ENCODE measurements around the gene FBN1. TPM values are rescaled to one million over a fixed set of nuclear protein-coding genes. Genes with fewer than 3 reads are reported as not detected.

Gene FBN1
- polyA plus RNA-seq, 2 of the 4 experiments (the other 2 are of a cell fraction), result 6.3 to 9.4 TPM

GRCh38 chr15:48574187-48574586 lies 71.3 kb downstream of the FBN1 start:
- no peak for FAIRE-seq
- H3K27ac ChIP-seq, result no peak overlapping the region
- POLR2A ChIA-PET, result no interaction called here

DNA sequence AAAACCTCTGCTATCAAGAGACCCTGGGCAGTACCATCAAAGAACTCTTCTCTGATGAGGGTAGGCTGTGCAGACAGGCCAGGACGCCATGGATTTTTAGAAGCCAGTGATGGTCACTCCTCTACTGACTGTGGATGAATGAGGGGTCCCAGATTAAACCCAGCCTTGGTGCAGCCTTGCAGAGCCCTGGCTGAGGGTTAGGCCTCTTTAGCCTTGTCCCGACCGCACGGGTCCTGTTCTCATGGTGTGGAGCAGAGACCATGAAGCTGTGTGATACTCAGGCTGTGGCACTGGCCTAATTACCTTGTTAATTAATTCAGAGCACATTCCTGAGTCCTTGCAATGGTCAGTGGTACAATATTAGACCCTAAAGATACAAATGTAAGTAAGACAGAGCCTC lies 71.7 kb downstream of the FBN1 start:
- 83% methylated on average over 4 of the region's 4 CpGs for WGBS (ENCODE audit: missing lambda C conversion rate)
- DNase-seq (ENCODE audit: low read depth in 1 of 2, low spot score in 1 of 2), result no peak
- Histone ChIP-seq H3K9me3 (no peaks in the 10 kb centered on the region), H3K4me1 (no peaks in the 10 kb centered on the region), H3K27ac (no peak overlapping the region), H3K4me3 (no peak overlapping the region), H3K4me2 (no peak overlapping the region)
- CTCF ChIA-PET, result no interaction called here
- FAIRE-seq, result no peak
- POLR2A ChIA-PET, result no interaction called here
- no peak for ATAC-seq
- TF ChIP-seq, protein P1, sequence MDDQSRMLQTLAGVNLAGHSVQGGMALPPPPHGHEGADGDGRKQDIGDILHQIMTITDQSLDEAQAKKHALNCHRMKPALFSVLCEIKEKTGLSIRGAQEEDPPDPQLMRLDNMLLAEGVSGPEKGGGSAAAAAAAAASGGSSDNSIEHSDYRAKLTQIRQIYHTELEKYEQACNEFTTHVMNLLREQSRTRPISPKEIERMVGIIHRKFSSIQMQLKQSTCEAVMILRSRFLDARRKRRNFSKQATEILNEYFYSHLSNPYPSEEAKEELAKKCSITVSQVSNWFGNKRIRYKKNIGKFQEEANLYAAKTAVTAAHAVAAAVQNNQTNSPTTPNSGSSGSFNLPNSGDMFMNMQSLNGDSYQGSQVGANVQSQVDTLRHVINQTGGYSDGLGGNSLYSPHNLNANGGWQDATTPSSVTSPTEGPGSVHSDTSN (IDR thresholded peaks at IDR 0.05), result no peak
- TF ChIP-seq SMC3 (IDR thresholded peaks at IDR 0.05), result no peak
- no peak for TF ChIP-seq MYC (IDR thresholded peaks at IDR 0.05; ENCODE audit: borderline replicate concordance, low read length)
- TF ChIP-seq ZC3H11A (IDR thresholded peaks at IDR 0.05), result no peak
- no peak for TF ChIP-seq KDM5A (IDR thresholded peaks at IDR 0.05)
- no peak for TF ChIP-seq FOSB (CRISPR knock-in tag; IDR thresholded peaks at IDR 0.05)
- TF ChIP-seq REST (IDR thresholded peaks at IDR 0.05), result no peak
- no peak for TF ChIP-seq POLR2A (IDR thresholded peaks at IDR 0.05; ENCODE audit: low read length)
- TF ChIP-seq RNF2 (IDR thresholded peaks at IDR 0.05; ENCODE audit: borderline replicate concordance, low read depth), result no peak
- TF ChIP-seq CEBPB (IDR thresholded peaks at IDR 0.05), result no peak
- no peak for TF ChIP-seq MAZ (IDR thresholded peaks at IDR 0.05; ENCODE audit: borderline replicate concordance, low read depth, low read length)
- no peak for TF ChIP-seq PHF8 (IDR thresholded peaks at IDR 0.05; ENCODE audit: borderline replicate concordance, low read depth)
- no peak for TF ChIP-seq CHD2 (IDR thresholded peaks at IDR 0.05; ENCODE audit: low read length, partially characterized antibody)
- no peak for TF ChIP-seq ELK1 (IDR thresholded peaks at IDR 0.05; ENCODE audit: low read depth, low read length)
- TF ChIP-seq NPAS2 (CRISPR knock-in tag; IDR thresholded peaks at IDR 0.05; ENCODE audit: borderline replicate concordance), result no peak
- no peak for TF ChIP-seq ATOH8 (CRISPR knock-in tag; IDR thresholded peaks at IDR 0.05; ENCODE audit: low read depth)
- no peak for TF ChIP-seq KDM1A (IDR thresholded peaks at IDR 0.05; ENCODE audit: low read depth)
- TF ChIP-seq JUN (IDR thresholded peaks at IDR 0.05), result no peak
- TF ChIP-seq NFE2L2 (conservative IDR thresholded peaks at IDR 0.05; ENCODE audit: low read length), result no peak

More at GRCh38 chr15:48574187-48574586, 71.3 kb downstream of the FBN1 start:
- TF ChIP-seq MAX (IDR thresholded peaks at IDR 0.05) (no peak), GATA3 (IDR thresholded peaks at IDR 0.05; ENCODE audit: borderline replicate concordance) (no peak), EHMT2 (IDR thresholded peaks at IDR 0.05; ENCODE audit: low read depth) (no peak), SREBF2 (IDR thresholded peaks at IDR 0.05) (no peak), NPAS2 (CRISPR knock-in tag; IDR thresholded peaks at IDR 0.05; ENCODE audit: borderline replicate concordance) (no peak), ZFP36 (IDR thresholded peaks at IDR 0.05; ENCODE audit: borderline replicate concordance, partially characterized antibody) (no peak), JUNB (IDR thresholded peaks at IDR 0.05) (no peak), HOXB5 (CRISPR knock-in tag; IDR thresholded peaks at IDR 0.05) (no peak), BHLHE40 (IDR thresholded peaks at IDR 0.05; ENCODE audit: low read depth, low read length) (no peak)
- TF ChIP-seq, protein P1 (IDR thresholded peaks at IDR 0.05), result no peak
- TF ChIP-seq, protein P2, sequence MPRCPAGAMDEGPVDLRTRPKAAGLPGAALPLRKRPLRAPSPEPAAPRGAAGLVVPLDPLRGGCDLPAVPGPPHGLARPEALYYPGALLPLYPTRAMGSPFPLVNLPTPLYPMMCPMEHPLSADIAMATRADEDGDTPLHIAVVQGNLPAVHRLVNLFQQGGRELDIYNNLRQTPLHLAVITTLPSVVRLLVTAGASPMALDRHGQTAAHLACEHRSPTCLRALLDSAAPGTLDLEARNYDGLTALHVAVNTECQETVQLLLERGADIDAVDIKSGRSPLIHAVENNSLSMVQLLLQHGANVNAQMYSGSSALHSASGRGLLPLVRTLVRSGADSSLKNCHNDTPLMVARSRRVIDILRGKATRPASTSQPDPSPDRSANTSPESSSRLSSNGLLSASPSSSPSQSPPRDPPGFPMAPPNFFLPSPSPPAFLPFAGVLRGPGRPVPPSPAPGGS (IDR thresholded peaks at IDR 0.05), result no peak
- DNase-seq (ENCODE audit: low read depth in 1 of 2, low spot score in 1 of 2) (no peak), ATAC-seq (no peak)
- Histone ChIP-seq H3K4me3 (no peak overlapping the region), H3K4me2 (no peak overlapping the region), H3K9me3 (no peaks in the 10 kb centered on the region), H3K4me1 (no peaks in the 10 kb centered on the region)
- CTCF ChIA-PET, result no interaction called here
